ENCODE measurements around the gene PIH1D2.

DNA sequence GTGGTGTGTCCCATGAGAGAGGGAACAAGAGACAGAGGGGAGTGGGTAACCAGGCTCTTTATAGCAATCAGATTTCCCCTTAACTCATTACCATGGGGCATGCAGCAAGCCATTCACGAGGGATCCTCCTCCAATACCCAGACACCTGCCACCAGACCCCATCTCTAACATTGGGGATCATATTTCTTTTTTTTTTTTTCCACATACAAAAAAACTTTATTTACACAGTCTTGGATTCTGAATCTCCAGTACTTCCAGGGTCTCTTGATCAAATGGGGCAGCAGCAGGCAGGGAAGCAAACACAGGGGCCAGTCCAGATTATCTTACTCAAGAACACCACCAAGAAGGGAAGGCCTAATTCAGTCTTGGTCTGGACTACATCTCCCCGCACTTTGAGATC, 44.4 kb downstream of the PIH1D2 start:
- TF ChIP-seq FOSL1 (IDR thresholded peaks at IDR 0.05; ENCODE audit: insufficient read depth, low read depth, low read length), result no peak
- TF ChIP-seq, protein P1, sequence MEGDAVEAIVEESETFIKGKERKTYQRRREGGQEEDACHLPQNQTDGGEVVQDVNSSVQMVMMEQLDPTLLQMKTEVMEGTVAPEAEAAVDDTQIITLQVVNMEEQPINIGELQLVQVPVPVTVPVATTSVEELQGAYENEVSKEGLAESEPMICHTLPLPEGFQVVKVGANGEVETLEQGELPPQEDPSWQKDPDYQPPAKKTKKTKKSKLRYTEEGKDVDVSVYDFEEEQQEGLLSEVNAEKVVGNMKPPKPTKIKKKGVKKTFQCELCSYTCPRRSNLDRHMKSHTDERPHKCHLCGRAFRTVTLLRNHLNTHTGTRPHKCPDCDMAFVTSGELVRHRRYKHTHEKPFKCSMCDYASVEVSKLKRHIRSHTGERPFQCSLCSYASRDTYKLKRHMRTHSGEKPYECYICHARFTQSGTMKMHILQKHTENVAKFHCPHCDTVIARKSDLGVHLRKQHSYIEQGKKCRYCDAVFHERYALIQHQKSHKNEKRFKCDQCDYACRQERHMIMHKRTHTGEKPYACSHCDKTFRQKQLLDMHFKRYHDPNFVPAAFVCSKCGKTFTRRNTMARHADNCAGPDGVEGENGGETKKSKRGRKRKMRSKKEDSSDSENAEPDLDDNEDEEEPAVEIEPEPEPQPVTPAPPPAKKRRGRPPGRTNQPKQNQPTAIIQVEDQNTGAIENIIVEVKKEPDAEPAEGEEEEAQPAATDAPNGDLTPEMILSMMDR (IDR thresholded peaks at IDR 0.05; ENCODE audit: control extremely low read depth in 1 of 3, insufficient read depth in 1 of 3, low read depth in 1 of 3, low read length in 3 of 3), result no peak
- TF ChIP-seq RNF2 (IDR thresholded peaks at IDR 0.05; ENCODE audit: borderline replicate concordance, low read depth, low read length, missing control alignments, poor library complexity, severe bottlenecking), result no peak
- TF ChIP-seq, protein P2, sequence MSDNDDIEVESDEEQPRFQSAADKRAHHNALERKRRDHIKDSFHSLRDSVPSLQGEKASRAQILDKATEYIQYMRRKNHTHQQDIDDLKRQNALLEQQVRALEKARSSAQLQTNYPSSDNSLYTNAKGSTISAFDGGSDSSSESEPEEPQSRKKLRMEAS (IDR thresholded peaks at IDR 0.05), result no peak
- TF ChIP-seq POLR2AphosphoS5 (IDR thresholded peaks at IDR 0.05; ENCODE audit: low read depth, low read length), result no peak
- no peak for TF ChIP-seq TAF7 (optimal IDR thresholded peaks at IDR 0.05; ENCODE audit: borderline replicate concordance, low read depth, low read length)
- TF ChIP-seq TCF12 (IDR thresholded peaks at IDR 0.05; ENCODE audit: low read depth, low read length), result no peak
- TF ChIP-seq POLR2A (IDR thresholded peaks at IDR 0.05; ENCODE audit: control extremely low read depth in 1 of 2, low read depth in 2 of 2, low read length in 2 of 2), result no peak
- TF ChIP-seq EP300 (IDR thresholded peaks at IDR 0.05; ENCODE audit: borderline replicate concordance in 1 of 2, low read depth in 2 of 2, low read length in 2 of 2), result no peak
- no peak for TF ChIP-seq YY1 (IDR thresholded peaks at IDR 0.05; ENCODE audit: low read depth, low read length)

All from H1 (cell line).